GM18858 (cell line): ENCODE data around the gene SEMA6A.
A peak's percentile ranks its signal among the peaks of the same experiment; 100 is the strongest.

ENCODE experiments used
- ATAC-seq: cut with Tn5 transposase; IDR thresholded peaks from one replicate; pipeline ENCODE4 v1.9.1; 2021; ENCODE audit not compliant: unreplicated experiment

The SEMA6A gene

GRCh38 chr5:116466727-116467464, 107.7 kb downstream of the SEMA6A start:
- no peak for ATAC-seq

- ATAC-seq: no peak
Observed at GRCh38 chr5:116465411-116465810, 109.2 kb downstream of the SEMA6A start.

GRCh38 chr5:116464144-116464708, 110.4 kb downstream of the SEMA6A start:
- no peak for ATAC-seq

DNA sequence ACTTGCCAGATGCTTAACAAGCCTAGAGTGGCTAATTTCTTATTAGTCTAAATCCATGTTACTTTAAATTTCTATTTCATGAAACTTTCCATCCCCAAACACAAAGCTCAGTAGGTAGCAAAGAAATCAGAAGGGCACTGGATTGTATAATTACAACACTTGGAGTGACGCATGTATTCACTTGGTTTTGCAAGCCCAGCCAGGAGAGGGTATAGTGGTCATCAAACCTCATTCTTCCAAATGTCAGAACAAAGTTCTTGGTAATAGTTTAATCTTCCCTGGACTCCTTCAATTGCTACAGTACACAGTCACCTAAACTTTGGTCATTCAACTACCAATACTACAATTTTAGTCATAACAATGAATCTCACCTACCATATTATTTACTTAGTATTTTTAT, 112.1 kb downstream of the SEMA6A start:
- ATAC-seq: no peak

DNA sequence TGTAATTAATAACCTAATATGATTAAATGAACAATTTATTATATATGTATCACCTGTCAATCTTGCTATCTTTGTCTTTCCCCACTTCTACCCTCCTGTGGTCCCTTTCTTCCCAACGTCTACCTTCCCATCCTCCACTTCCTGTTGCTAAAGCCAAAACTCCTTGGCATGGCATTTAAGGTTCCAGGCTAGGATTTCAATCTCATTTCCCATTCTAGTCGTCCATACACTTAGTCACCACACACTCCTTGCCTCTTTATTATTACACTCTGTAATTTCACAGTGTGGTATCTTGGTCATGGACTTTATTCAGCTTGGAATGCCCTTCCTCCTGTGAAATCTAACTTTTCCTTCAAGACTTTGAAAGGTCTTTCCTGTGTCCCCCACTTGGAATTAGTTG, 115.3 kb downstream of the SEMA6A start:
- no peak for ATAC-seq

GRCh38 chr5:116457062-116457461, 117.6 kb downstream of the SEMA6A start:
- ATAC-seq: no peak

DNA sequence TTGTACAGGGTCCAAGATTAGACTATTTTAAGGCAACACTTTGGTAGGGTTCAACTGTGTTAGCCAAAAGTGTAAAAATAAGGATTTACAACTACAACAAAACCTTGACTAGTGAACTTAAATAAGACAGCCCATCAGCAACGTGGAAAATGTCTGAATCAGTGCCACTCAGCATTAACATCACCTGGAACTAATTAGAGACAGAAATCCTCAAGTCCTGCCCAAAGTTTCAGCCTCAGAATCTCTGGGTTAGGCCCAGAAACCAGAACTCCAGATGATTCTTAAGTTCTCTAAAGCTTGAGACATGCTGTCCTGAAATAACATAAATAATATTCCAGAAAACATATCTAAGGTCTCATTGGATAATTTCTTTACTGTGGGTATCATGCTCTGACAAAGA, 118.6 kb downstream of the SEMA6A start:
- ATAC-seq: no peak

- ATAC-seq: no peak
Observed at GRCh38 chr5:116455061-116455460, 119.6 kb downstream of the SEMA6A start.

DNA sequence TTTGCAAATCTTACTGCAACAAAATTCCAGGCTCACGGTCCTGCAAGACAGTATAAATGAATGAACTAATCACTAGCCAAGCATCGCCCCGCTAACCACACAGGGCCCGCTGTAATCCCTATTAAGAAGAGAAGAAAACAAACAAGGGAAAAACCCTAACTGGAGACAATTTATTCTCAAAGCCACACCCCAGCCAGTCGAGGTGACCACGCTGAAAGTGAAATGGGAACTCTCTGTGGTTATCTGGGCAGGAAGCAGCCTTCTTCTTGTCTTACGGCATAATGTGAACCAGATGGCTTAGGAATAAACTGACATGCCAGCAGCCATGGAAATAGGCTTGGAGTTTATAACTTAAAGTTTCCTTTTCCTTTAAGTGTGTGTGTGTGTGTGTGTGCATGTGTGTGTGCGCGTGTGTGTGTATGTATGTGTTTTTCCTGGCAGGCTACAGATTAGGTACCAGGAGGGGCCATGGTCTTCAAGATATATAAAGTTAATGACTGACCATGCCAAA, 120.2 kb downstream of the SEMA6A start:
- ATAC-seq: peak; percentile 100

DNA sequence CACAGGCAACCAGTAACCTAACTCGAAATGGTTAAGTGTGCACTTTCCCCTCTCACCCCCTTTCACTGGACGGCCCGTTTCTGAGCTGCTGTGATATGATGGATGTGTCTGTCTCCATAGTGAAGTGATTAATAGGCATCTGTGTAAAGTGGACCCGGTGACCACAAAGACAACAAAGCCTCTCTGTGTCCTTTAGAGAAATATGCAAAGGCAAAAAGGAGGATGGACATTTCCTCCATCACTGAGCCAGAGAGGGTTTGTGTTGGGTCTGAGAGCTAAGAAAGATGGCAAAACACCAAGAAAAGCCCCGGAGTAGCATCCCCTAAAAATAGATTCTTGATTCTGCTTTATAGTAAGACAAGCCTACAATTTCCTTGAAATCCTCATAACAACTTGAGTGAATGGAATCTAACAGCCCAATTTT, 120.6 kb downstream of the SEMA6A start:
- no peak for ATAC-seq

DNA sequence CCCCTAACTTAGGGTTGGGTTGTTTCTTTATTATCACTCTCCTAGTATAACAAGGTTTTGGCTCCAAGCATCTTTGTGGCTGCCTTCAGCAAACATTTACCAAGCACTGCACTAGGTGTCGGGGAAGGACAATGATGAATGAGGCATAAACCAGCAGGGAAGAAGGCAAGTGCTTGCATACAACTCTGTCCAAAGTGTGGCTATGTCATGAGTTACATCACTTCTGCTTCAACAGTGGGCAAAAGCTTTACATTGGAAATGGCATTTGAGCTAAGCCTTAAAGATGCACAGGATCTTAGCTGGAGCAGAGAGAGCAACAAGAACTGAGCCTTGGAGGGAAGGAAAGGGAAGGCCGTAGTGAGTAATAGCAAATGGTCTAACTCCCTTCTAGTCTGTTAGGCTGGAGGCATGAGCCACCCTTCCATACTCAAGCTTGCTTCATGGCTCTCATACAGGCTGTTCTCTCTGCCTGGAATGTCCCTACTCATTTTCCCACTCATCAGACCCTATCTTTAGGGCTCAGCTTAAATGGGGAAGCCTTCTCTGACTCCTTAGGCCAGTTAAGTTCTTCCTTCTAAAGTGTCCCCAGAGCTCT, 121.8 kb downstream of the SEMA6A start:
- no peak for ATAC-seq

DNA sequence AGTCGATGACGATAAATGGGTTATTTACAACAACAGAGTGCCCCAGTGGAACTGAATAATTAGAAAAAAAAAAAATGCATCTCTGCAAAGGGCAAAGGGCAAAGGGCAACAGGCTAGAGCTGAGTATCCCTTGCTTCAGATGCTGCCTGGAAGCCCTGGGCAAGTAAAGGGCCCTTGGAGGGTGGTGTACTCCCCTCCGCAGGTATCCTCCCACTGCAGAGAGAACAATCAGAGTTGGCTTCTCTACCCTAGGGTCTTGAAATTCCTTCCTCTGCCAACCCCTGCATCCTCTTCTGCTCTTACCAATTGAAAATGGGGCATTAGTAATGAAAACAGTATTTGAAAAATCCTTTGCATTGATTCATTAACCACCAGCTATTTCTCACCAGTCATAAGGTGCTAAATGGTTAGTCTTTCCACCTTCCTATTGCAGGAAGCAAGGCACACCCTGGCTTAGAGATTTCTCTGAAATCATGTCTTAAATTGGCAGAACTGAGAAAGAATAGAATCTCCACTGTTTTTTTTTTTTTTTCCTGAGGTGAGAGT, 122.6 kb downstream of the SEMA6A start:
- ATAC-seq: no peak

- ATAC-seq: no peak
Observed at GRCh38 chr5:116451066-116451465, 123.6 kb downstream of the SEMA6A start.

- no peak for ATAC-seq
Observed at GRCh38 chr5:116449458-116449857, 125.2 kb downstream of the SEMA6A start.

- no peak for ATAC-seq
Observed at GRCh38 chr5:116448870-116449427, 125.7 kb downstream of the SEMA6A start.

DNA sequence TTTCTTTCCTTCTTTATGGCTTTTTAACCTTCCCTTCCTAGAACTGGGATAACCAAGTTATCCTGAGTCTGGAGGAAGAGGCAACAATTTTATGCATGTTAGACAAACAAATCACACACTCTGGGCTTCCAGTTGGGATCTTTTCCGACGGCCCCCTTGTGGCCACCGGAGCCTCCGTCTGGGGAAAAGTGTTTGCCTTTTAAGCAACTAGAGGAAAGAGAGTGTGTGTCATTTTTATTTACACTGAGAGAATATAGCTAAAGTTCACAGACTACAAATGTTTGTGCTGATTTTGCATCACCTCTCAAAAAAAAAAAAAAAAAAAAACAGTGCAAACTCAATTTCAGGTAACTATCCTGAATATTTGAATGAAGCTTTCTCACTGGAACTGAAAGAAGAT, 126.2 kb downstream of the SEMA6A start:
- ATAC-seq: no peak

GRCh38 chr5:116446356-116447005, 128.1 kb downstream of the SEMA6A start:
- ATAC-seq: no peak

DNA sequence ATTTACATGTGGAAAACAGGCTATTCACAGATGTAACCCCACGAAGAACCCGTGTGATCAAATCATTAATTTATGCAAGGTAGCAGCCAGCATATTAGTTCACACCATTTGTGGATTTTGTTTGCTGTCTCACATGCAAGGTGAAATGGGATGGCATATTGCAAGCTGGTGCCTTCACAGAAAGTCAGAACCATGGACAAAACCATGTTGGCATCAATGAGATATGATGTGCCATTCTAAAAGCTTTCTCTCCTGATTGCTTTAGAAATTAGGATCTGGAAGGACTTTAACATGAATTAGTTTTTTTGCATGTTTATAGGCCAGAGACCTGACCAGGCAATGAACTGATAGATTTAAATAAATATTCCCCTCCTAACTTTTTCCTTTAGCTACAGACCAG, 129.3 kb downstream of the SEMA6A start:
- no peak for ATAC-seq

DNA sequence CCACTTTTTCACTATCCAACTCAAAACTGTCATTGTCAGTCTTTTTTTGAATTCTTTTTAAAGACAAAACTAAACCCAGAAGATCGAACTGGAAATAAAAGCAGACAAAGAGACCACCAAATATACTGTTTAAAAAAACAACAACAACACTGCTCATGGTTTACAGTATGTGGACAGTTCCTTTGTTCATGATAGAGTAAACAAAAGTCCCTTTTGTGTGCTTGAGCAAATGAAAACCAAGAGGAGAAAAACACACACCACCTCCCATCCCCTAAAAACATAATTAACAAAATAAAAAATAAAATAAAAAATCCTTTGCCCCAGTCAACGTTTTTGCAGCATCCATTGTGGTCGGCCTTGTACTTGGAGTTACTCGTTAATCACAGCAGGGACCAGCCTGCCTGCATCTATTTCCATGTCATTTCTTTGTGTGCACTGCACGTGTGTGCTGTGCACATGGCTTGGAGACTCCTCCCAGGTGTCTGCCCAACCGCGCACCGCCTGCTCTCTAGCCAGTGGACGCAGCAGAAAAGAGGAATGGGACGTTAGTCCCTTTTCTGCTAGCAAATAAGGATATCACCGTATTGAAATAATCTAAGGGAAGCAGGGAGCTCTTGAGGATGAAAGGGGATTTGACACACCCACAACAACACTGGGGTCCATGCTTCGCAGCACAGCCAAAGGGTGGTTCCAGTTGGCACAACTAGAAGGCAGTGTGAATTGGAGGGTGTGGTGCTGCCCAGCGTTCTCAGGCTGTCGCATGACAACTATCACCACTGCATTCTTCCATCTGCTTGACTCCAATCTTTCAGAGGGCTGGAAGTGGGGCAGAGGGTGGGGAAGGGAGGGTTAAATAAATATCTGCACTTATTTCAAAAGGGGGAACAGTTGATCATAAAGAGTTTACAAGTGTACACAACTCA, 130.0 kb downstream of the SEMA6A start:
- ATAC-seq: no peak

GRCh38 chr5:116442931-116443551, 131.6 kb downstream of the SEMA6A start:
- ATAC-seq: no peak
